GM23338 (cell line): ENCODE measurements around the gene IMMP2L. TPM values are rescaled to one million over a fixed set of nuclear protein-coding genes. Genes with fewer than 3 reads are reported as not detected.

Source experiments
- ATAC-seq: fragments of 200-7000 bp; cut with Tn5 transposase; 3 replicates; pipeline ENCODE4 v1.9.1; 2020
- DNase-seq: peaks from one replicate; pipeline ENCODE4 v3.0.0-alpha.2; 2015; ENCODE audit warnings: low spot score
- H2AFZ ChIP-seq: fragments of 200-600 bp; sonication (generic); 2 replicates; pipeline ENCODE4 v1.8.0; 2016; ENCODE audit warnings: antibody characterized with exemption, mild to moderate bottlenecking, moderate library complexity
- H3F3A ChIP-seq: fragments of 200-600 bp; sonication (generic); replicated peaks from 2 replicates; pipeline ENCODE4 v1.8.0; 2017; ENCODE audit warnings: antibody characterized with exemption, mixed run types, low read depth
- H3K27ac ChIP-seq: fragments of 200-600 bp; sonication (generic); 2 replicates; pipeline ENCODE4 v1.6.1; 2016; ENCODE audit warnings: low read depth
- H3K27me3 ChIP-seq: fragments of 200-600 bp; sonication (generic); 2 replicates; pipeline ENCODE4 v1.8.0; 2016; ENCODE audit warnings: mild to moderate bottlenecking, mixed run types, moderate library complexity; ENCODE audit not compliant: insufficient read depth
- H3K36me3 ChIP-seq: fragments of 200-600 bp; sonication (generic); 2 replicates; pipeline ENCODE4 v1.8.0; 2016; ENCODE audit warnings: mild to moderate bottlenecking; ENCODE audit not compliant: insufficient read depth
- H3K4me1 ChIP-seq: fragments of 200-600 bp; sonication (generic); 2 replicates; pipeline ENCODE4 v1.8.0; 2016; ENCODE audit warnings: mild to moderate bottlenecking, moderate library complexity; ENCODE audit not compliant: insufficient read depth
- H3K4me2 ChIP-seq: fragments of 200-600 bp; sonication (generic); 2 replicates; pipeline ENCODE4 v1.7.1; 2017; ENCODE audit warnings: mixed run types
- H3K4me3 ChIP-seq: fragments of 200-600 bp; sonication (generic); 2 replicates; pipeline ENCODE4 v1.6.1; 2016; ENCODE audit warnings: mixed run types
- H3K79me2 ChIP-seq: fragments of 200-600 bp; sonication (generic); replicated peaks from 2 replicates; pipeline ENCODE4 v1.8.0; 2017; ENCODE audit warnings: mild to moderate bottlenecking; ENCODE audit not compliant: insufficient read depth
- H3K9me2 ChIP-seq: fragments of 200-600 bp; sonication (generic); 2 replicates; pipeline ENCODE4 v1.8.0; 2017; ENCODE audit not compliant: insufficient read depth
- H4K20me1 ChIP-seq: fragments of 200-600 bp; sonication (generic); replicated peaks from 2 replicates; pipeline ENCODE4 v1.8.0; 2017; ENCODE audit warnings: mild to moderate bottlenecking; ENCODE audit not compliant: insufficient read depth
- H3K27ac Mint-ChIP-seq: 2 replicates; pipeline ENCODE4 v1.8.0; 2020; ENCODE audit warnings: inconsistent platforms, mild to moderate bottlenecking, moderate library complexity, mixed read lengths
- H3K27me3 Mint-ChIP-seq: 3 replicates; pipeline ENCODE4 v1.8.0; 2022; ENCODE audit warnings: low read depth, mild to moderate bottlenecking, moderate library complexity, mixed read lengths, inconsistent platforms; ENCODE audit not compliant: insufficient read depth, poor library complexity
- H3K36me3 Mint-ChIP-seq: 3 replicates; pipeline ENCODE4 v1.8.0; 2021; ENCODE audit warnings: low read depth, mild to moderate bottlenecking, inconsistent platforms, moderate library complexity, mixed read lengths
- H3K4me1 Mint-ChIP-seq: 3 replicates; pipeline ENCODE4 v1.8.0; 2020; ENCODE audit warnings: mild to moderate bottlenecking, inconsistent platforms, mixed read lengths
- H3K4me3 Mint-ChIP-seq: 3 replicates; pipeline ENCODE4 v1.8.0; 2021; ENCODE audit warnings: moderate library complexity, mild to moderate bottlenecking, inconsistent platforms, mixed read lengths
- H3K9me3 Mint-ChIP-seq: 3 replicates; pipeline ENCODE4 v1.8.0; 2020; ENCODE audit warnings: moderate library complexity, mild to moderate bottlenecking, inconsistent platforms, mixed read lengths
- ETS1 ChIP-seq: IDR thresholded peaks from 2 replicates; pipeline ENCODE4 v1.6.1; 2016; ENCODE audit warnings: antibody characterized with exemption
- EZH2 ChIP-seq: fragments of 200-600 bp; sonication (generic); IDR thresholded peaks from one replicate; pipeline ENCODE4 v1.8.0; 2017; ENCODE audit warnings: antibody characterized with exemption, mild to moderate bottlenecking, low read depth; ENCODE audit not compliant: unreplicated experiment
- EZH2phosphoT487 ChIP-seq: fragments of 200-600 bp; sonication (generic); IDR thresholded peaks from one replicate; pipeline ENCODE4 v1.8.1; 2018; ENCODE audit warnings: antibody characterized with exemption; ENCODE audit not compliant: unreplicated experiment
- JUNB ChIP-seq: IDR thresholded peaks from one replicate; pipeline ENCODE4 v1.6.1; 2016; ENCODE audit warnings: antibody characterized with exemption; ENCODE audit not compliant: unreplicated experiment
- NANOG ChIP-seq: IDR thresholded peaks from 2 replicates; pipeline ENCODE4 v1.6.1; 2016; ENCODE audit warnings: antibody characterized with exemption, borderline replicate concordance
- POLR2AphosphoS5 ChIP-seq: IDR thresholded peaks from 2 replicates; pipeline ENCODE4 v1.6.1; 2016; ENCODE audit warnings: antibody characterized with exemption, low read depth
- STAT1 ChIP-seq: IDR thresholded peaks from one replicate; pipeline ENCODE4 v1.6.1; 2016; ENCODE audit warnings: antibody characterized with exemption; ENCODE audit not compliant: unreplicated experiment
- ZNF114 ChIP-seq: fragments of 250-450 bp; sonication (Bioruptor Pico); IDR thresholded peaks from 2 replicates; pipeline ENCODE4 v1.5.0; 2020; ENCODE audit warnings: mild to moderate bottlenecking, moderate library complexity
- ZNF331 ChIP-seq: fragments of 250-450 bp; sonication (Bioruptor Pico); IDR thresholded peaks from 2 replicates; pipeline ENCODE4 v1.5.0; 2020; ENCODE audit warnings: low read depth, mild to moderate bottlenecking, moderate library complexity
- polyA plus RNA-seq: library from polyadenylated mRNA; unstranded; fragments of >200 nt; fragmentation: Nextera tagmentation; extraction: Ambion mirVana; gene quantifications from 2 replicates; pipeline ENCODE4 v1.2.1, GENCODE V29; 2016
- total RNA-seq: library from RNA; depleted of rRNA; stranded (reverse); fragments of >200 nt; shearing (Covaris generic); gene quantifications from 2 replicates; pipeline ENCODE4 v1.2.3, GENCODE V29; 2014
- TF ChIP-seq, protein P1 (sequence below): IDR thresholded peaks from one replicate; pipeline ENCODE4 v1.6.1; 2018; ENCODE audit warnings: antibody characterized with exemption; ENCODE audit not compliant: unreplicated experiment
- TF ChIP-seq, protein P2 (sequence below), 2 experiments: fragments of 200-600 bp in 1 of 2; sonication (generic) in 1 of 2; conservative IDR thresholded peaks; 2 replicates each; pipeline versions ENCODE4 v1.5.1 to v1.6.1; 2016 to 2017; ENCODE audit warnings: antibody characterized with exemption in 2 of 2, low read depth in 2 of 2, mild to moderate bottlenecking in 2 of 2, moderate library complexity in 1 of 2
- TF ChIP-seq, protein P3 (sequence below): fragments of 250-450 bp; sonication (Bioruptor Pico); IDR thresholded peaks from 2 replicates; pipeline ENCODE4 v1.5.0; 2020; ENCODE audit warnings: mild to moderate bottlenecking, moderate library complexity

Gene IMMP2L
- total and polyA plus RNA-seq, 2 experiments from 2014 or later: 7.3 to 14.0 TPM

- H2AFZ ChIP-seq: no peak overlapping the region
Observed at GRCh38 chr7:111554086-111554485, 8.2 kb downstream of the IMMP2L start.

More at GRCh38 chr7:111554086-111554485, 8.2 kb downstream of the IMMP2L start:
- Mint-ChIP-seq H3K27me3 (peaks cover 2% of the 10 kb centered on the region), H3K9me3 (no peaks in the 10 kb centered on the region), H3K27ac (no peak overlapping the region), H3K36me3 (peaks cover 41% of the 10 kb centered on the region), H3K4me3 (no peak overlapping the region), H3K4me1 (no peaks in the 10 kb centered on the region)
- Histone ChIP-seq H3K79me2 (no peaks in the 10 kb centered on the region; the same call in 1 of the 2 replicates), H3F3A (no peaks in the 10 kb centered on the region), H3K4me3 (no peak overlapping the region), H3K4me2 (no peak overlapping the region), H3K9me2 (no peaks in the 10 kb centered on the region; the same call in 1 of the 2 replicates), H3K27ac (no peak overlapping the region), H4K20me1 (no peaks in the 10 kb centered on the region), H3K36me3 (peaks cover 11% of the 10 kb centered on the region; the same call in 1 of the 2 replicates), H3K4me1 (no peaks in the 10 kb centered on the region), H3K27me3 (no peaks in the 10 kb centered on the region)
- no peak for ATAC-seq
- TF ChIP-seq STAT1 (no peak), POLR2AphosphoS5 (no peak), JUNB (no peak), EZH2 (no peak), ZNF114 (no peak), EZH2phosphoT487 (no peak), NANOG (no peak), ETS1 (no peak), ZNF331 (CRISPR knock-in tag) (no peak)
- TF ChIP-seq, protein P1, sequence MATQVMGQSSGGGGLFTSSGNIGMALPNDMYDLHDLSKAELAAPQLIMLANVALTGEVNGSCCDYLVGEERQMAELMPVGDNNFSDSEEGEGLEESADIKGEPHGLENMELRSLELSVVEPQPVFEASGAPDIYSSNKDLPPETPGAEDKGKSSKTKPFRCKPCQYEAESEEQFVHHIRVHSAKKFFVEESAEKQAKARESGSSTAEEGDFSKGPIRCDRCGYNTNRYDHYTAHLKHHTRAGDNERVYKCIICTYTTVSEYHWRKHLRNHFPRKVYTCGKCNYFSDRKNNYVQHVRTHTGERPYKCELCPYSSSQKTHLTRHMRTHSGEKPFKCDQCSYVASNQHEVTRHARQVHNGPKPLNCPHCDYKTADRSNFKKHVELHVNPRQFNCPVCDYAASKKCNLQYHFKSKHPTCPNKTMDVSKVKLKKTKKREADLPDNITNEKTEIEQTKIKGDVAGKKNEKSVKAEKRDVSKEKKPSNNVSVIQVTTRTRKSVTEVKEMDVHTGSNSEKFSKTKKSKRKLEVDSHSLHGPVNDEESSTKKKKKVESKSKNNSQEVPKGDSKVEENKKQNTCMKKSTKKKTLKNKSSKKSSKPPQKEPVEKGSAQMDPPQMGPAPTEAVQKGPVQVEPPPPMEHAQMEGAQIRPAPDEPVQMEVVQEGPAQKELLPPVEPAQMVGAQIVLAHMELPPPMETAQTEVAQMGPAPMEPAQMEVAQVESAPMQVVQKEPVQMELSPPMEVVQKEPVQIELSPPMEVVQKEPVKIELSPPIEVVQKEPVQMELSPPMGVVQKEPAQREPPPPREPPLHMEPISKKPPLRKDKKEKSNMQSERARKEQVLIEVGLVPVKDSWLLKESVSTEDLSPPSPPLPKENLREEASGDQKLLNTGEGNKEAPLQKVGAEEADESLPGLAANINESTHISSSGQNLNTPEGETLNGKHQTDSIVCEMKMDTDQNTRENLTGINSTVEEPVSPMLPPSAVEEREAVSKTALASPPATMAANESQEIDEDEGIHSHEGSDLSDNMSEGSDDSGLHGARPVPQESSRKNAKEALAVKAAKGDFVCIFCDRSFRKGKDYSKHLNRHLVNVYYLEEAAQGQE: no peak
- TF ChIP-seq, protein P2, sequence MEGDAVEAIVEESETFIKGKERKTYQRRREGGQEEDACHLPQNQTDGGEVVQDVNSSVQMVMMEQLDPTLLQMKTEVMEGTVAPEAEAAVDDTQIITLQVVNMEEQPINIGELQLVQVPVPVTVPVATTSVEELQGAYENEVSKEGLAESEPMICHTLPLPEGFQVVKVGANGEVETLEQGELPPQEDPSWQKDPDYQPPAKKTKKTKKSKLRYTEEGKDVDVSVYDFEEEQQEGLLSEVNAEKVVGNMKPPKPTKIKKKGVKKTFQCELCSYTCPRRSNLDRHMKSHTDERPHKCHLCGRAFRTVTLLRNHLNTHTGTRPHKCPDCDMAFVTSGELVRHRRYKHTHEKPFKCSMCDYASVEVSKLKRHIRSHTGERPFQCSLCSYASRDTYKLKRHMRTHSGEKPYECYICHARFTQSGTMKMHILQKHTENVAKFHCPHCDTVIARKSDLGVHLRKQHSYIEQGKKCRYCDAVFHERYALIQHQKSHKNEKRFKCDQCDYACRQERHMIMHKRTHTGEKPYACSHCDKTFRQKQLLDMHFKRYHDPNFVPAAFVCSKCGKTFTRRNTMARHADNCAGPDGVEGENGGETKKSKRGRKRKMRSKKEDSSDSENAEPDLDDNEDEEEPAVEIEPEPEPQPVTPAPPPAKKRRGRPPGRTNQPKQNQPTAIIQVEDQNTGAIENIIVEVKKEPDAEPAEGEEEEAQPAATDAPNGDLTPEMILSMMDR (conservative IDR thresholded peaks at IDR 0.05; ENCODE audit: low read depth in 2 of 2): no peak
- TF ChIP-seq, protein P3, sequence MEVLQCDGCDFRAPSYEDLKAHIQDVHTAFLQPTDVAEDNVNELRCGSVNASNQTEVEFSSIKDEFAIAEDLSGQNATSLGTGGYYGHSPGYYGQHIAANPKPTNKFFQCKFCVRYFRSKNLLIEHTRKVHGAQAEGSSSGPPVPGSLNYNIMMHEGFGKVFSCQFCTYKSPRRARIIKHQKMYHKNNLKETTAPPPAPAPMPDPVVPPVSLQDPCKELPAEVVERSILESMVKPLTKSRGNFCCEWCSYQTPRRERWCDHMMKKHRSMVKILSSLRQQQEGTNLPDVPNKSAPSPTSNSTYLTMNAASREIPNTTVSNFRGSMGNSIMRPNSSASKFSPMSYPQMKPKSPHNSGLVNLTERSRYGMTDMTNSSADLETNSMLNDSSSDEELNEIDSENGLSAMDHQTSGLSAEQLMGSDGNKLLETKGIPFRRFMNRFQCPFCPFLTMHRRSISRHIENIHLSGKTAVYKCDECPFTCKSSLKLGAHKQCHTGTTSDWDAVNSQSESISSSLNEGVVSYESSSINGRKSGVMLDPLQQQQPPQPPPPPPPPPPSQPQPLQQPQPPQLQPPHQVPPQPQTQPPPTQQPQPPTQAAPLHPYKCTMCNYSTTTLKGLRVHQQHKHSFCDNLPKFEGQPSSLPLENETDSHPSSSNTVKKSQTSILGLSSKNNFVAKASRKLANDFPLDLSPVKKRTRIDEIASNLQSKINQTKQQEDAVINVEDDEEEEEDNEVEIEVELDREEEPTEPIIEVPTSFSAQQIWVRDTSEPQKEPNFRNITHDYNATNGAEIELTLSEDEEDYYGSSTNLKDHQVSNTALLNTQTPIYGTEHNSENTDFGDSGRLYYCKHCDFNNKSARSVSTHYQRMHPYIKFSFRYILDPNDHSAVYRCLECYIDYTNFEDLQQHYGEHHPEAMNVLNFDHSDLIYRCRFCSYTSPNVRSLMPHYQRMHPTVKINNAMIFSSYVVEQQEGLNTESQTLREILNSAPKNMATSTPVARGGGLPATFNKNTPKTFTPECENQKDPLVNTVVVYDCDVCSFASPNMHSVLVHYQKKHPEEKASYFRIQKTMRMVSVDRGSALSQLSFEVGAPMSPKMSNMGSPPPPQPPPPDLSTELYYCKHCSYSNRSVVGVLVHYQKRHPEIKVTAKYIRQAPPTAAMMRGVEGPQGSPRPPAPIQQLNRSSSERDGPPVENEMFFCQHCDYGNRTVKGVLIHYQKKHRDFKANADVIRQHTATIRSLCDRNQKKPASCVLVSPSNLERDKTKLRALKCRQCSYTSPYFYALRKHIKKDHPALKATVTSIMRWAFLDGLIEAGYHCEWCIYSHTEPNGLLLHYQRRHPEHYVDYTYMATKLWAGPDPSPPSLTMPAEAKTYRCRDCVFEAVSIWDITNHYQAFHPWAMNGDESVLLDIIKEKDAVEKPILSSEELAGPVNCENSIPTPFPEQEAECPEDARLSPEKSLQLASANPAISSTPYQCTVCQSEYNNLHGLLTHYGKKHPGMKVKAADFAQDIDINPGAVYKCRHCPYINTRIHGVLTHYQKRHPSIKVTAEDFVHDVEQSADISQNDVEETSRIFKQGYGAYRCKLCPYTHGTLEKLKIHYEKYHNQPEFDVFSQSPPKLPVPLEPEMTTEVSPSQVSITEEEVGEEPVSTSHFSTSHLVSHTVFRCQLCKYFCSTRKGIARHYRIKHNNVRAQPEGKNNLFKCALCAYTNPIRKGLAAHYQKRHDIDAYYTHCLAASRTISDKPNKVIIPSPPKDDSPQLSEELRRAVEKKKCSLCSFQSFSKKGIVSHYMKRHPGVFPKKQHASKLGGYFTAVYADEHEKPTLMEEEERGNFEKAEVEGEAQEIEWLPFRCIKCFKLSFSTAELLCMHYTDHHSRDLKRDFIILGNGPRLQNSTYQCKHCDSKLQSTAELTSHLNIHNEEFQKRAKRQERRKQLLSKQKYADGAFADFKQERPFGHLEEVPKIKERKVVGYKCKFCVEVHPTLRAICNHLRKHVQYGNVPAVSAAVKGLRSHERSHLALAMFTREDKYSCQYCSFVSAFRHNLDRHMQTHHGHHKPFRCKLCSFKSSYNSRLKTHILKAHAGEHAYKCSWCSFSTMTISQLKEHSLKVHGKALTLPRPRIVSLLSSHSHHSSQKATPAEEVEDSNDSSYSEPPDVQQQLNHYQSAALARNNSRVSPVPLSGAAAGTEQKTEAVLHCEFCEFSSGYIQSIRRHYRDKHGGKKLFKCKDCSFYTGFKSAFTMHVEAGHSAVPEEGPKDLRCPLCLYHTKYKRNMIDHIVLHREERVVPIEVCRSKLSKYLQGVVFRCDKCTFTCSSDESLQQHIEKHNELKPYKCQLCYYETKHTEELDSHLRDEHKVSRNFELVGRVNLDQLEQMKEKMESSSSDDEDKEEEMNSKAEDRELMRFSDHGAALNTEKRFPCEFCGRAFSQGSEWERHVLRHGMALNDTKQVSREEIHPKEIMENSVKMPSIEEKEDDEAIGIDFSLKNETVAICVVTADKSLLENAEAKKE (CRISPR knock-in tag): no peak
- no peak for DNase-seq
